Measurements from ENCODE around the gene STOX2. TPM values are rescaled to one million over a fixed set of nuclear protein-coding genes. Genes with fewer than 3 reads are reported as not detected.

The STOX2 gene
- total and polyA plus RNA-seq, 9 donors = 3.8 to 9.7 (median 6.6) TPM

DNA sequence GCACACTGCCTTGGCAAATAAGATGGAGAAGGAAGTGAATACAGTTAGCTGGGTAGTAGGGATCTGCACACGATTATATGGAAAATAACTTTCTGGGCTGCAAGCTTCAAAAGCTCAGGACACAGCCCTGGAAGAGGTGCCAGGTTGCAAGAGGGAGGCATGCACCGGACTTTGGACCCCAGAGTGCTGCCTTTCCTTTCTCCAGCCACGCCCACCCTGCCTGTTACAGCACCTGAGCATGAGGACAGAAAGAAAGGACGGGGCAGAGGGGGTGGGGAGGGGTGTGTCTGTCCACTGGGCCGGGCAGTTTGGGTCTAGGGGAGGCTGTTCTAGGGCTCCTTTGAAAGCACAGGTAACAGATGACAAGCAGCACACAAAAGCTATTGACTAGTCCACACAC lies 159.8 kb downstream of the STOX2 start:
- Histone ChIP-seq H3K4me1 (ENCODE audit: control insufficient read depth, insufficient read depth, low read length) (no peaks in the 10 kb centered on the region), H3K36me3 (ENCODE audit: control insufficient read depth, insufficient read depth, low read length) (no peaks in the 10 kb centered on the region), H3K9me3 (replicated peaks; ENCODE audit: control insufficient read depth, low read depth, low read length) (no peaks in the 10 kb centered on the region), H3K27ac (ENCODE audit: low read length) (no peak overlapping the region), H3K27me3 (ENCODE audit: control insufficient read depth, insufficient read depth, low read length) (no peaks in the 10 kb centered on the region), H3K4me3 (ENCODE audit: low read length) (no peak overlapping the region)
- DNase-seq = no peak
- 75% methylated on average over 4 of the region's 5 CpGs for WGBS (ENCODE audit: insufficient coverage)

DNA sequence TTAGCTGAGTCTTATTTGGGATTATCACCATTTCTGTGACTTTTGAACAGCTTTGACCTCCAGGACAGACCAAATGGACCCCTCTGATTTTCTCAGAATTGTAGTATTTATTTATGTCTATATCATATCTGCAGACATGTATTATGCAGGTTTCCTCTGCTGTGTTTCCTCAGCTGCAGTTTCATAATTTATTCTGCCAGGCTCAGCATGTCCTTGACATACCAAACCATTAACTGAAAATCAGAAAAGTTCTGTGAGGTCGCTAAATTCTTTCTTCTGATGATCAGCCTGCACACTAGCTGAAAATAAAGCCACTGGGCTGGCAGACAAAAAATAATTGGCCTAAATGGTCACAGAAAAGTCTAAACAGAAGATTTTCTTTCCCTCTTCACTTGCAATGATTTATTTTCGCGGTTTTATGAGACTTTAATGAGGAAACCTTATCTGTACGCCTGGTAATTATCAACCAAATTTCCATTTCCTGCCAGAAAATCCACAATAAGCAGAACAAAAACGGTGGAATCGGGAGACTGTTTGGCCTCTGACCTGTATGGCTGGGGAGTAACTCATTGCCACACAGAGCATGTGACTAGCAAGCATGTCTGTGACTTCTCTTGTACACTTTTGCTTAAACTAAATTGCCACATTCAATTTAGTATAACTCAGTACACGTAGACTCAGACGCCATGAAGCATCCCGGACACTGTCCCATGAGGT lies 161.6 kb downstream of the STOX2 start:
- no peak overlapping the region for H3K4me3 ChIP-seq (ENCODE audit: low read length)
- H3K36me3 ChIP-seq (ENCODE audit: control insufficient read depth, insufficient read depth, low read length) = no peaks in the 10 kb centered on the region
- DNase-seq = no peak
- no peaks in the 10 kb centered on the region for H3K9me3 ChIP-seq (replicated peaks; ENCODE audit: control insufficient read depth, low read depth, low read length)
- no peaks in the 10 kb centered on the region for H3K27me3 ChIP-seq (ENCODE audit: control insufficient read depth, insufficient read depth, low read length)
- H3K4me1 ChIP-seq (ENCODE audit: control insufficient read depth, insufficient read depth, low read length) = no peaks in the 10 kb centered on the region
- no peak overlapping the region for H3K27ac ChIP-seq (ENCODE audit: low read length)
- no CpG with 5 or more reads among the region's 9 CpGs for WGBS (ENCODE audit: insufficient coverage)

DNA sequence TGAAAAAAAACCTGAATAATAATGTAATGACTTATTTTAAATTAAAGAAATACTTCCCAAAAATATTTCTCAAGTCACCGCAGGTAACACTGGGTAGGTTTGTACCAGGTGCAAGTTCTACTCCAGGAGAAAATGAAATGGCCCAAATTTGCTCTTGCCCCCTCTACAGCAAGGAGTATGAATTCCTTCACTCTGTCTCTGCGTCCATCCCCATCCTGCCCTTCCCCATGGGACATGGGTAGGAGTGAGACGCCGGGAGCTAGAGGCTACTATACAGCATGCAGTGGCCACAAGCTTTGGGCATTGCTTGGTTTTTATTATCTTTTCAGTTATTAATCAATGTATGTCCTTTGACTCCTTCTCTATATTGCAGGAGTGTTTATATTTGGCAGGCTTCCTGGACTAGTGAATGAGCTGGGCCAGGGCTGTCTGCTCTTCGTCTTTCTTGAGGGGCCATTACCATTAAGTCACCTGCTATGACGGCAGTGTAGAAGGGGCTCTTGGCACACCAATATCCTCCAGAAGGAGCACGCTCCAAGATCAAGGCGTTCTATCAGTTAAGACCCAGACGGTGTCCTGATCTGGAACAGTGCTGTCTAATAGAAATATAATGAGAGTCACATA lies 162.9 kb downstream of the STOX2 start:
- Histone ChIP-seq H3K4me3 (ENCODE audit: low read length) (no peak overlapping the region), H3K27ac (ENCODE audit: low read length) (no peak overlapping the region), H3K4me1 (ENCODE audit: control insufficient read depth, insufficient read depth, low read length) (no peaks in the 10 kb centered on the region), H3K36me3 (ENCODE audit: control insufficient read depth, insufficient read depth, low read length) (no peaks in the 10 kb centered on the region), H3K9me3 (replicated peaks; ENCODE audit: control insufficient read depth, low read depth, low read length) (peaks cover 4% of the 10 kb centered on the region), H3K27me3 (ENCODE audit: control insufficient read depth, insufficient read depth, low read length) (no peaks in the 10 kb centered on the region)
- DNase-seq = no peak
- 21% methylated on average over 2 of the region's 9 CpGs for WGBS (ENCODE audit: insufficient coverage)

Other genes starting within 250 kb of the STOX2 start
- 27.8 TPM for gene RWDD4, start 246.1 kb upstream of the STOX2 start, total RNA-seq
- 10 to 100 TPM; 26.1 to 32.1 (median 30.6) TPM for gene RWDD4, start 246.1 kb upstream of the STOX2 start, polyA plus RNA-seq (ENCODE audit: insufficient read depth in 1 of 8, insufficient read length in 8 of 8, low replicate concordance in 1 of 8)
- gene TRAPPC11, start 246.0 kb upstream of the STOX2 start, total RNA-seq = 34.3 TPM
- 10 to 100 TPM; 19.9 to 29.3 (median 22.4) TPM for gene TRAPPC11, start 246.0 kb upstream of the STOX2 start, polyA plus RNA-seq (ENCODE audit: insufficient read depth in 1 of 8, insufficient read length in 8 of 8, low replicate concordance in 1 of 8)